ENCODE data around the gene IFT27.

DNA sequence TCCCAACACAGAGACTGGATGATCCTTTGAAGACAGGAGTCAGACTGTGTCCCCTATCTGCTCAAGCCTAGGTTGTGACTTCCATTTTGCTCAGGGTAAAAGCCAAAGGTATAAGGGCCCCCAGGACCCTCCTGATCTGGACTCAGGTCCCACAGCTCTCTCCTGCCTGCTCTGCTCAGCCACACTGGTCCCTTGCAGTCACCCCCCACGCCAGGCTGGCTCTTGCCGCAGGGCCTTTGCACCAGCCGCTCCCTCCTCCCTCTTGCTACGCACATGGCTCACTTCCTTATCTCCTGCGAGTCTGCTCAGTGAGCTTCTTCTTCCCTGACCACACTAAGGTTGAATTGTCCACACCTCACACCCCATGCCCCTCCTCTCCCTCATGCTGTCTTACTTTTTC is 44.0 kb downstream of the IFT27 start:
- no peak for TF ChIP-seq POLR2A (IDR thresholded peaks at IDR 0.05)
- TF ChIP-seq, protein P1, sequence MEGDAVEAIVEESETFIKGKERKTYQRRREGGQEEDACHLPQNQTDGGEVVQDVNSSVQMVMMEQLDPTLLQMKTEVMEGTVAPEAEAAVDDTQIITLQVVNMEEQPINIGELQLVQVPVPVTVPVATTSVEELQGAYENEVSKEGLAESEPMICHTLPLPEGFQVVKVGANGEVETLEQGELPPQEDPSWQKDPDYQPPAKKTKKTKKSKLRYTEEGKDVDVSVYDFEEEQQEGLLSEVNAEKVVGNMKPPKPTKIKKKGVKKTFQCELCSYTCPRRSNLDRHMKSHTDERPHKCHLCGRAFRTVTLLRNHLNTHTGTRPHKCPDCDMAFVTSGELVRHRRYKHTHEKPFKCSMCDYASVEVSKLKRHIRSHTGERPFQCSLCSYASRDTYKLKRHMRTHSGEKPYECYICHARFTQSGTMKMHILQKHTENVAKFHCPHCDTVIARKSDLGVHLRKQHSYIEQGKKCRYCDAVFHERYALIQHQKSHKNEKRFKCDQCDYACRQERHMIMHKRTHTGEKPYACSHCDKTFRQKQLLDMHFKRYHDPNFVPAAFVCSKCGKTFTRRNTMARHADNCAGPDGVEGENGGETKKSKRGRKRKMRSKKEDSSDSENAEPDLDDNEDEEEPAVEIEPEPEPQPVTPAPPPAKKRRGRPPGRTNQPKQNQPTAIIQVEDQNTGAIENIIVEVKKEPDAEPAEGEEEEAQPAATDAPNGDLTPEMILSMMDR (IDR thresholded peaks at IDR 0.05), result no peak
- TF ChIP-seq EP300 (IDR thresholded peaks at IDR 0.05), result no peak
